ENCODE measurements around the gene AUTS2. TPM values are rescaled to one million over a fixed set of nuclear protein-coding genes. Genes with fewer than 3 reads are reported as not detected.

AUTS2 gene
- total and polyA plus RNA-seq, 10 of the 15 experiments (the other 5 are each of a cell fraction or from before 2014, with no cell fraction given) = 6.4 to 55.6 (median 21.6) TPM

- no peak for TF ChIP-seq KAT2A (conservative IDR thresholded peaks at IDR 0.05; ENCODE audit: control insufficient read depth, low read depth, low read length)
- TF ChIP-seq BHLHE40 (IDR thresholded peaks at IDR 0.05; ENCODE audit: borderline replicate concordance in 1 of 2, low read depth in 2 of 2, low read length in 1 of 2) = no peak
- TF ChIP-seq EP300 (IDR thresholded peaks at IDR 0.05; ENCODE audit: borderline replicate concordance in 1 of 2, control insufficient read depth in 1 of 2, low read depth in 2 of 2, low read length in 2 of 2) = no peak
- TF ChIP-seq SUPT20H (IDR thresholded peaks at IDR 0.05; ENCODE audit: borderline replicate concordance, control insufficient read depth, low read depth, low read length) = no peak
- TF ChIP-seq ZNF687 (IDR thresholded peaks at IDR 0.05) = no peak
- no peak for TF ChIP-seq TBL1XR1 (IDR thresholded peaks at IDR 0.05; ENCODE audit: low read depth, low read length)
These were observed 4.8 kb upstream of the AUTS2 start (continued) for GRCh38 chr7:69593511-69593910.

- FAIRE-seq = no peak
- intact Hi-C loops (cut with micrococcal nuclease; ENCODE audit: unreplicated experiment) = no loop called here
- H3K79me2 ChIP-seq (ENCODE audit: control insufficient read depth, insufficient read depth, low read length) = peaks cover 7% of the 10 kb centered on the region
- H4K20me1 ChIP-seq (ENCODE audit: control insufficient read depth, insufficient read depth) = no peaks in the 10 kb centered on the region
- no peak overlapping the region for H2AFZ ChIP-seq (ENCODE audit: control insufficient read depth, low read depth, low read length)
- no peak overlapping the region for H3K27ac ChIP-seq (ENCODE audit: control insufficient read depth, insufficient read depth)
- H3K4me2 ChIP-seq (ENCODE audit: control insufficient read depth, insufficient read depth) = no peak overlapping the region
- ChIA-PET CTCF (interaction anchor here (0.6 to 1.5 kb wide), 2 partner anchors 16 to 24 kb away, joined by 3 read pairs; no protein-coding TSS in a partner anchor), POLR2A (no interaction called here), SMC1A (ENCODE audit: uncharacterized antibody, unreplicated experiment) (interaction anchor here (0.6 to 1.9 kb wide), 6 partner anchors 23 to 144 kb away, joined by 3 to 8 read pairs (median 3); no protein-coding TSS in a partner anchor), RAD21 (ENCODE audit: unreplicated experiment) (interaction anchor here (1.4 to 1.8 kb wide), 2 partner anchors 18 to 69 kb away, joined by 3 to 4 read pairs; no protein-coding TSS in a partner anchor)
- H3K36me3 ChIP-seq (ENCODE audit: control insufficient read depth in 2 of 2, insufficient read depth in 2 of 2, low read length in 1 of 2) = no peaks in the 10 kb centered on the region
- no TSS peak for BruUV-seq (replicated peaks)
- no peak for ATAC-seq
- no peak overlapping the region for H3K4me3 ChIP-seq
- in situ Hi-C loops (cut with MboI) = no loop called here
- whole genome bisulfite sequencing (ENCODE audit: insufficient coverage, insufficient replicate concordance, low lambda C conversion rate, missing lambda C conversion rate) = 100% methylated on average over 1 of the region's 1 CpG
- no peaks in the 10 kb centered on the region; the same call in 2 of the 3 replicates for H3K9me3 ChIP-seq (replicated peaks; ENCODE audit: control insufficient read depth, insufficient read depth, low read length)
- no peak for DNase-seq (ENCODE audit: low read depth, low spot score)
- H3K4me1 ChIP-seq (ENCODE audit: control insufficient read depth, insufficient read depth, low read length) = peaks cover 3% of the 10 kb centered on the region; the same call in 1 of the 2 replicates
- no peaks in the 10 kb centered on the region; a peak in 1 of 4 replicates for H3K27me3 ChIP-seq (replicated peaks in 1 of 2; ENCODE audit: control insufficient read depth in 2 of 2, insufficient read depth in 2 of 2, low read length in 1 of 2)
- no peak overlapping the region for H3K9ac ChIP-seq (ENCODE audit: control insufficient read depth, insufficient read depth, low read length)
- TF ChIP-seq SIX5 (IDR thresholded peaks at IDR 0.05; ENCODE audit: low read depth, low read length, severe bottlenecking) (no peak), FOS (IDR thresholded peaks at IDR 0.05; ENCODE audit: borderline replicate concordance, extremely low read depth, insufficient read length) (no peak), NKRF (conservative IDR thresholded peaks at IDR 0.05) (no peak), RUNX3 (IDR thresholded peaks at IDR 0.05; ENCODE audit: low read length) (no peak), BCL3 (IDR thresholded peaks at IDR 0.05; ENCODE audit: borderline replicate concordance, insufficient read depth, low read depth, low read length, poor library complexity, severe bottlenecking) (no peak), MEF2B (IDR thresholded peaks at IDR 0.05; ENCODE audit: partially characterized antibody, poor library complexity, severe bottlenecking) (no peak)
These were observed 2.9 kb upstream of the AUTS2 start for GRCh38 chr7:69595415-69595814.

Measured in GM12878 (cell line).